ENCODE data around the gene FRYL. TPM values are rescaled to one million over a fixed set of nuclear protein-coding genes. Genes with fewer than 3 reads are reported as not detected.

FRYL gene
- total and polyA plus RNA-seq, 2 of the 13 experiments (the other 11 are each of a cell fraction or from before 2014, with no cell fraction given), result 9.7 to 19.6 TPM

DNA sequence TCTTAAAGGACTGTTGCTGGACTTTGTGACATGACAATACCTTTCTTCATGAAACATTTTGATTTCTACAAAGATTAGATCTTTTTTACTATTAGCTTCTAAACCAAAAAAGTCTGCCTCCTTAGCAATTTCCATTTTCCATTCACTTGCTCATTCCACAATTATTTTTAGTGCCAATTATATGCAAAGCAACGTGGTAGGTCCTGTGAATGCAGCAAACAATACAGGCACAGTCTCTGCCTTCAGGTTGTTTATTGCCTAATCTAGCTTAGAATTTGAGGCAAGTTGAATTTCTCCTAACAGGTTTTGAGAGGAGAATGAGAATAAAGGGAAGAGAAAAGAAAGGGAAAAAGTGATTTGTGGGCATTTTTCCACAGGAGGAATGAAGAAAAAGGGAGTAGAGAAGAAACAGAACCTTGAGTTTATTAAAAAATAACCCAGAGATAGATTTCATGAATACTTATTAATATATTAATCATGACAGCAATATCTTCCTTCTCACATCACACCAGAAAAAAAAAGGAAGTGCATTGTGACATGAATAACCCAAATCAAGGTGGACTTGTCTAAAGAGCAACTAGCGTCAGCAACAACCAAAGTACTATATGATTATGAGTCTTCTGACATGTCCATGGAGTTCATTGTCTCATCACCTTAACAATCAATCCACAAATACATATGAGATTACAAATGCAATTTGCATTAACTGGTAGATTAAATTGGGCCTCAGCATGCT lies 16.3 kb upstream of the FRYL start:
- FAIRE-seq (no peak), DNase-seq (ENCODE audit: low spot score) (no peak), ATAC-seq (no peak)
- no peaks in the 10 kb centered on the region for H3K79me2 ChIP-seq (ENCODE audit: insufficient read depth, low read length)
- H3K27me3 ChIP-seq (ENCODE audit: control insufficient read depth in 1 of 2, insufficient read depth in 2 of 2, low read length in 2 of 2), result no peaks in the 10 kb centered on the region; a peak in 2 of 5 replicates
- ChIA-PET POLR2A (no interaction called here), CTCF (ENCODE audit: low intra/inter-chr PET ratio, low total read pairs) (no interaction called here)
- no peak overlapping the region for H3K9ac ChIP-seq (ENCODE audit: insufficient read depth, low read depth, low read length)
- WGBS (ENCODE audit: low lambda C conversion rate), result 48% methylated on average over 2 of the region's 2 CpGs
- H3K4me1 ChIP-seq (ENCODE audit: insufficient read depth, low read length), result peaks cover 30% of the 10 kb centered on the region
- no peaks in the 10 kb centered on the region for H4K20me1 ChIP-seq (ENCODE audit: insufficient read depth, low read length)
- no peak overlapping the region for H2AFZ ChIP-seq (ENCODE audit: low read length)
- no TSS peak for BruUV-seq (replicated peaks)
- intact Hi-C loops (cut with micrococcal nuclease; ENCODE audit: unreplicated experiment) (no loop called here), in situ Hi-C loops (cut with HindIII; ENCODE audit: extremely low pct_ligation_motif_present, low pct_unique_long_range_greater_than_20kb) (loop anchor here (25.0 kb wide), 1 partner anchor 209 kb away; no protein-coding TSS in a partner anchor)
- H3K27ac ChIP-seq (ENCODE audit: extremely low read length, insufficient read depth, low read length), result no peak overlapping the region
- no peak overlapping the region for H3K4me2 ChIP-seq (ENCODE audit: low read depth, low read length)
- H3K9me3 ChIP-seq (ENCODE audit: low read length), result no peaks in the 10 kb centered on the region
- TF ChIP-seq, protein P1, sequence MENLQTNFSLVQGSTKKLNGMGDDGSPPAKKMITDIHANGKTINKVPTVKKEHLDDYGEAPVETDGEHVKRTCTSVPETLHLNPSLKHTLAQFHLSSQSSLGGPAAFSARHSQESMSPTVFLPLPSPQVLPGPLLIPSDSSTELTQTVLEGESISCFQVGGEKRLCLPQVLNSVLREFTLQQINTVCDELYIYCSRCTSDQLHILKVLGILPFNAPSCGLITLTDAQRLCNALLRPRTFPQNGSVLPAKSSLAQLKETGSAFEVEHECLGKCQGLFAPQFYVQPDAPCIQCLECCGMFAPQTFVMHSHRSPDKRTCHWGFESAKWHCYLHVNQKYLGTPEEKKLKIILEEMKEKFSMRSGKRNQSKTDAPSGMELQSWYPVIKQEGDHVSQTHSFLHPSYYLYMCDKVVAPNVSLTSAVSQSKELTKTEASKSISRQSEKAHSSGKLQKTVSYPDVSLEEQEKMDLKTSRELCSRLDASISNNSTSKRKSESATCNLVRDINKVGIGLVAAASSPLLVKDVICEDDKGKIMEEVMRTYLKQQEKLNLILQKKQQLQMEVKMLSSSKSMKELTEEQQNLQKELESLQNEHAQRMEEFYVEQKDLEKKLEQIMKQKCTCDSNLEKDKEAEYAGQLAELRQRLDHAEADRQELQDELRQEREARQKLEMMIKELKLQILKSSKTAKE (CRISPR knock-in tag; IDR thresholded peaks at IDR 0.05; ENCODE audit: borderline replicate concordance), result no peak
- TF ChIP-seq ZNF251 (CRISPR knock-in tag; IDR thresholded peaks at IDR 0.05), result no peak
- TF ChIP-seq, protein P2, sequence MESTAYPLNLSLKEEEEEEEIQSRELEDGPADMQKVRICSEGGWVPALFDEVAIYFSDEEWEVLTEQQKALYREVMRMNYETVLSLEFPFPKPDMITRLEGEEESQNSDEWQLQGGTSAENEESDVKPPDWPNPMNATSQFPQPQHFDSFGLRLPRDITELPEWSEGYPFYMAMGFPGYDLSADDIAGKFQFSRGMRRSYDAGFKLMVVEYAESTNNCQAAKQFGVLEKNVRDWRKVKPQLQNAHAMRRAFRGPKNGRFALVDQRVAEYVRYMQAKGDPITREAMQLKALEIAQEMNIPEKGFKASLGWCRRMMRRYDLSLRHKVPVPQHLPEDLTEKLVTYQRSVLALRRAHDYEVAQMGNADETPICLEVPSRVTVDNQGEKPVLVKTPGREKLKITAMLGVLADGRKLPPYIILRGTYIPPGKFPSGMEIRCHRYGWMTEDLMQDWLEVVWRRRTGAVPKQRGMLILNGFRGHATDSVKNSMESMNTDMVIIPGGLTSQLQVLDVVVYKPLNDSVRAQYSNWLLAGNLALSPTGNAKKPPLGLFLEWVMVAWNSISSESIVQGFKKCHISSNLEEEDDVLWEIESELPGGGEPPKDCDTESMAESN (CRISPR knock-in tag; conservative IDR thresholded peaks at IDR 0.05), result no peak
- no peak for TF ChIP-seq LCORL (IDR thresholded peaks at IDR 0.05)
- TF ChIP-seq LCORL (CRISPR knock-in tag; IDR thresholded peaks at IDR 0.05), result no peak
- TF ChIP-seq, protein P3, sequence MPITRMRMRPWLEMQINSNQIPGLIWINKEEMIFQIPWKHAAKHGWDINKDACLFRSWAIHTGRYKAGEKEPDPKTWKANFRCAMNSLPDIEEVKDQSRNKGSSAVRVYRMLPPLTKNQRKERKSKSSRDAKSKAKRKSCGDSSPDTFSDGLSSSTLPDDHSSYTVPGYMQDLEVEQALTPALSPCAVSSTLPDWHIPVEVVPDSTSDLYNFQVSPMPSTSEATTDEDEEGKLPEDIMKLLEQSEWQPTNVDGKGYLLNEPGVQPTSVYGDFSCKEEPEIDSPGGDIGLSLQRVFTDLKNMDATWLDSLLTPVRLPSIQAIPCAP (CRISPR knock-in tag; IDR thresholded peaks at IDR 0.05; ENCODE audit: low read depth), result no peak
- TF ChIP-seq NFRKB (IDR thresholded peaks at IDR 0.05), result no peak
- TF ChIP-seq ZNF441 (CRISPR knock-in tag; IDR thresholded peaks at IDR 0.05; ENCODE audit: borderline replicate concordance), result no peak
- TF ChIP-seq NFE2L1 (CRISPR knock-in tag; IDR thresholded peaks at IDR 0.05; ENCODE audit: borderline replicate concordance), result no peak
- no peak for TF ChIP-seq ZSCAN30 (CRISPR knock-in tag; IDR thresholded peaks at IDR 0.05)
- no peak for TF ChIP-seq ZNF589 (CRISPR knock-in tag; conservative IDR thresholded peaks at IDR 0.05)
- TF ChIP-seq NR2F2 (IDR thresholded peaks at IDR 0.05; ENCODE audit: borderline replicate concordance, low read depth), result no peak
- TF ChIP-seq KAT2B (IDR thresholded peaks at IDR 0.05; ENCODE audit: borderline replicate concordance, low read depth, low read length), result no peak
- TF ChIP-seq, protein P4, sequence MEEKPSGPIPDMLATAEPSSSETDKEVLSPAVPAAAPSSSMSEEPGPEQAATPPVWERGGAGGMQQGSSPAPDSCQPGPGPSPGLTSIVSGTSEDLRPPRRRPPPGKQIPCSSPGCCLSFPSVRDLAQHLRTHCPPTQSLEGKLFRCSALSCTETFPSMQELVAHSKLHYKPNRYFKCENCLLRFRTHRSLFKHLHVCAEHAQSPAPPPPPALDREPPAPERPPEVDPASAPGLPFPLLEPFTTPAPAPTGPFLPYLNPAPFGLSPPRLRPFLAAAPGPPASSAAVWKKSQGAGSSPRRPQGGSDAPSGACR (CRISPR knock-in tag; IDR thresholded peaks at IDR 0.05), result no peak
- no peak overlapping the region for H3K4me3 ChIP-seq (replicated peaks in 1 of 3; ENCODE audit: insufficient read depth in 1 of 3, low read depth in 2 of 3, low read length in 3 of 3)
- no peaks in the 10 kb centered on the region for H3K36me3 ChIP-seq (replicated peaks in 1 of 2; ENCODE audit: control insufficient read depth in 1 of 2, insufficient read depth in 2 of 2, low read length in 2 of 2)

Data from HepG2 (cell line).